GM19240 (cell line): ENCODE results near the gene EPHA6.

ENCODE experiments used
- DNase-seq: peaks from one replicate; pipeline ENCODE4 v3.0.0; 2011; ENCODE audit warnings: low spot score; ENCODE audit not compliant: insufficient read length

EPHA6 gene

GRCh38 chr3:97689962-97690361 lies 875.6 kb downstream of the EPHA6 start:
- no peak for DNase-seq

GRCh38 chr3:97691354-97691753 lies 877.0 kb downstream of the EPHA6 start:
- no peak for DNase-seq

- no peak for DNase-seq
These were observed 878.0 kb downstream of the EPHA6 start for GRCh38 chr3:97692389-97692788.

GRCh38 chr3:97692831-97693230 lies 878.4 kb downstream of the EPHA6 start:
- no peak for DNase-seq

GRCh38 chr3:97694876-97695275 lies 880.5 kb downstream of the EPHA6 start:
- no peak for DNase-seq

GRCh38 chr3:97698691-97699090 lies 884.3 kb downstream of the EPHA6 start:
- DNase-seq, result no peak

GRCh38 chr3:97699889-97700288 lies 885.5 kb downstream of the EPHA6 start:
- DNase-seq, result no peak

- DNase-seq, result no peak
These were observed 891.4 kb downstream of the EPHA6 start for GRCh38 chr3:97705764-97706163.

- no peak for DNase-seq
These were observed 891.8 kb downstream of the EPHA6 start for GRCh38 chr3:97706226-97706625.

GRCh38 chr3:97711654-97712053 lies 897.3 kb downstream of the EPHA6 start:
- no peak for DNase-seq

GRCh38 chr3:97712919-97713318 lies 898.5 kb downstream of the EPHA6 start:
- no peak for DNase-seq

- no peak for DNase-seq
These were observed 899.2 kb downstream of the EPHA6 start for GRCh38 chr3:97713634-97714033.

GRCh38 chr3:97719156-97719821 lies 904.9 kb downstream of the EPHA6 start:
- peak; percentile 20 for DNase-seq

GRCh38 chr3:97720417-97720816 lies 906.0 kb downstream of the EPHA6 start:
- DNase-seq, result no peak

GRCh38 chr3:97721446-97721845 lies 907.1 kb downstream of the EPHA6 start:
- DNase-seq, result no peak

- no peak for DNase-seq
These were observed 922.5 kb downstream of the EPHA6 start for GRCh38 chr3:97736928-97737327.

- no peak for DNase-seq
These were observed 924.4 kb downstream of the EPHA6 start for GRCh38 chr3:97738761-97739160.

GRCh38 chr3:97742036-97742435 lies 927.6 kb downstream of the EPHA6 start:
- no peak for DNase-seq

- no peak for DNase-seq
These were observed 929.9 kb downstream of the EPHA6 start for GRCh38 chr3:97744289-97744688.

- DNase-seq, result no peak
These were observed 949.4 kb downstream of the EPHA6 start for GRCh38 chr3:97763586-97764406.

- peak; percentile 23 for DNase-seq
These were observed 950.2 kb downstream of the EPHA6 start, which contains the start of gene ARL6 for GRCh38 chr3:97764407-97765238. ARL6 (plus strand) TSS chr3:97764758; CDS start chr3:97768108, 3,350 bp downstream.

- DNase-seq, result no peak
These were observed 950.9 kb downstream of the EPHA6 start for GRCh38 chr3:97765336-97765735.
